Stromal cell of bone marrow (primary cell): ENCODE data around the gene TYW1.
"Not testable (repeated sequence)": the region's sequence is repeated elsewhere in the genome, so short reads cannot be mapped to it uniquely, and the experiment has no call there.

Experiments used
- DNase-seq: peaks from one replicate; pipeline ENCODE4 v3.0.0-alpha.2; 2012; ENCODE audit warnings: low read depth

TYW1 gene

GRCh38 chr7:67191002-67191720 lies 194.5 kb downstream of the TYW1 start:
- DNase-seq = not testable (repeated sequence)

- not testable (repeated sequence) for DNase-seq
Measured at GRCh38 chr7:67192123-67192702, 195.6 kb downstream of the TYW1 start.

- peak; percentile 57 for DNase-seq
Measured at GRCh38 chr7:67192889-67193613, 196.4 kb downstream of the TYW1 start.

- DNase-seq = not testable (repeated sequence)
Measured at GRCh38 chr7:67196176-67196575, 199.5 kb downstream of the TYW1 start.

- not testable (repeated sequence) for DNase-seq
Measured at GRCh38 chr7:67198865-67199526, 202.4 kb downstream of the TYW1 start.

GRCh38 chr7:67205772-67206171 lies 209.1 kb downstream of the TYW1 start:
- not testable (repeated sequence) for DNase-seq

- DNase-seq = no peak
Measured at GRCh38 chr7:67206452-67206851, 209.8 kb downstream of the TYW1 start.

- DNase-seq = not testable (repeated sequence)
Measured at GRCh38 chr7:67208656-67209055, 212.0 kb downstream of the TYW1 start.

GRCh38 chr7:67209256-67209655 lies 212.6 kb downstream of the TYW1 start:
- DNase-seq = no peak

GRCh38 chr7:67210567-67210966 lies 213.9 kb downstream of the TYW1 start:
- no peak for DNase-seq

GRCh38 chr7:67211650-67212330 lies 215.2 kb downstream of the TYW1 start:
- DNase-seq = not testable (repeated sequence)

GRCh38 chr7:67213038-67213437 lies 216.4 kb downstream of the TYW1 start:
- not testable (repeated sequence) for DNase-seq

- peak; percentile 31 for DNase-seq
Measured at GRCh38 chr7:67223551-67223950, 226.9 kb downstream of the TYW1 start.

GRCh38 chr7:67226340-67226907 lies 229.8 kb downstream of the TYW1 start:
- DNase-seq = peak; percentile 28

- not testable (repeated sequence) for DNase-seq
Measured at GRCh38 chr7:67226967-67227366, 230.3 kb downstream of the TYW1 start.

- DNase-seq = not testable (repeated sequence)
Measured at GRCh38 chr7:67229018-67229417, 232.4 kb downstream of the TYW1 start.

- DNase-seq = not testable (repeated sequence)
Measured at GRCh38 chr7:67230029-67230428, 233.4 kb downstream of the TYW1 start.

GRCh38 chr7:67233506-67233905 lies 236.9 kb downstream of the TYW1 start:
- not testable (repeated sequence) for DNase-seq

- not testable (repeated sequence) for DNase-seq
Measured at GRCh38 chr7:67236216-67236615, 239.6 kb downstream of the TYW1 start.

GRCh38 chr7:67242871-67243270 lies 246.2 kb downstream of the TYW1 start:
- DNase-seq = not testable (repeated sequence)

GRCh38 chr7:67248364-67248763 lies 251.7 kb downstream of the TYW1 start:
- DNase-seq = not testable (repeated sequence)
